Fibroblast of skin of back (primary cell): ENCODE data around the gene NTM.
A peak's percentile ranks its signal among the peaks of the same experiment; 100 is the strongest.

Experiments
- DNase-seq: peaks from one replicate; pipeline ENCODE4 v3.0.0-alpha.2; 2013

NTM gene

GRCh38 chr11:131790586-131790985 is 420.2 kb downstream of the NTM start:
- no peak for DNase-seq

- no peak for DNase-seq
Measured at GRCh38 chr11:131792243-131792642, 421.8 kb downstream of the NTM start.

DNA sequence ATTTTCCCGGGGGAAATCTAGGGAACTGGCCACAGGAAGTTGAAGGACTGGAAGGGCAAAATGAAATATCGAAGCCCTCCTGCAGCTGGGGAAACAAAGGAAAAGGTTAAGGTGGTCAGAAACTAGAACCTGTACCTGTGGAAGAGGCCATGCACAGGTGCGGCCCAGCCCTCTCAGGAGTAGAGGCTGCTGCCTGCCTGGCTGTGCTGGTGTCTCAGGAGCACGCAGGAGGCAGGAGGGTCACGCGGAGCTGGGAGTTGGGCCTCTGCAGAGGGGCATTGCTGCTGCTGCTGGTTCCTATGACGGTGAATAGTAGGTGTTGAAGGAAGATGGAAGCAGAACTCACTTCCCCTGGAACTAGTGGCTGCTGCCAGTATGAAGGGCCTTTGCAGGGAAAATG is 425.7 kb downstream of the NTM start:
- no peak for DNase-seq

- no peak for DNase-seq
Measured at GRCh38 chr11:131796541-131796940, 426.1 kb downstream of the NTM start.

GRCh38 chr11:131800452-131800851 is 430.0 kb downstream of the NTM start:
- DNase-seq: no peak

GRCh38 chr11:131802440-131803115 is 432.2 kb downstream of the NTM start:
- no peak for DNase-seq

DNA sequence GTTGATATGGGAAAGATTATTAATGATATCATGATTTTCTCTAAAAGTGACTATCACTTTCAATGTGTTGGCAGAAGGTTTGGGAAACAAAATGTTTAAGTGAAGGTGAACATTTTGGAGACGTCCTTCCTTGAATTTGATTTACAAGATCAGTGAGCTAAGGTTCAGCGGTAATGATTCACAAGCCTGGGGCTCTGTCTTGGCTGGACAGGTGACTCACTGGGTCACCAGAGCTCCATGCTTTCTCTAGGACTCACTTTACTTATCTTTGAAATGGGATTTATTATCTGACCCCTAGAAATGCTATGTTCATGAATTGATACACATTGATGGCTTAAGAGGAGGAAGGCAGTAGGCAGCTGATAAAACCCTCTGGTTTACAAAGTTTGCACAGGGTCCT is 437.5 kb downstream of the NTM start:
- DNase-seq: no peak

DNA sequence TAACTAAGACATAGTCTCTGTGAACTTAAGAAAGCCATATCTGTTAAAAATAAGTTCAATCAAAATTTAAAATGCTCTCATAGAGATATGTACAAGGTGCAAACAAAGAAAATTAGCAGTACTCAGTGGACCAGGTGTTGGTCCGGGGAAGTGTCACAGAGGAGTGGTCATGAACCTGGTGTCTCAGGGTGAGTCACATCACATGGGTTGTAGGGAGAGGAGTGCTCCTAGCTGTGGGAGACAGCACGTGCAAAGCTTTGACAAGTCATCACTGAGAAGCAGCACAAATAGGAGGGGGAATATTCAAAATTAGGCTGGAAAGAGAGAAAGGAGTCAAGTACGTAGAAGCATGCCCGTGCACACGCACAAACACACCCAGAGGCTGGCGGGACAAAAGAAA is 438.1 kb downstream of the NTM start:
- no peak for DNase-seq

DNA sequence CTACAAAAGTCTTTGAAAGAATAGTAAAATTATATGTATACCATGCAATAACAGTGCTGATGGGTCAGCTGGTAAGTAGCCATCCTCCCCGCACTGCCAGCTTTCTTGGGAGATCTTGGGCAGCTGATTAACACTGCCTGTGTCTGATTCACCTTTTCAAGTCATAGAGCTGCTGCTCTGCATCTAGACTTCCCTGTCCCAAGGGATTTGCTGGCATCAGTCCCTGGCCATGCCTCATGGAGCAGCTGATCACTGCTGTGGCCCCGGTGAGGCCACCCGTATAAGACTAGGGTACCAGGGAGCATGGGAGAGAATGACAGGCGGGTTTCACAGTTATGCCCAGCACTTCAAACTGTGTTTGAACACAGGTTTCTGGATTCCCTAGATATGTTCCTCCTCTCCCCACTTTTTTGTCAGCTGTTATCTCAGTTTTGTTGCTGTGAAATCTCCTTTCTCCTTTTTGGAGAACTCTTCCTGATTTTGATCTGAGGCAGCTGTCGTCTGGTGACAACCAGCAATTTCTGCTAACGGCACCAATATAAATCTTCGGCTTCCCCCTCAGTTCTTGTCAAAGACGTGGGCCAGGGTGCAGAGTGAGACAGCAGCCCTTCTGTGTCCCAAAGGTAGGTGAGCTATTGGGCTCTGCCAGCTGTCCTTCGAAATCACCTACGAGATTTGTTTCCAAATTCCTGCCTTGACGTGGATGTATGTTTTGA is 438.9 kb downstream of the NTM start:
- DNase-seq: peak; percentile 16

DNA sequence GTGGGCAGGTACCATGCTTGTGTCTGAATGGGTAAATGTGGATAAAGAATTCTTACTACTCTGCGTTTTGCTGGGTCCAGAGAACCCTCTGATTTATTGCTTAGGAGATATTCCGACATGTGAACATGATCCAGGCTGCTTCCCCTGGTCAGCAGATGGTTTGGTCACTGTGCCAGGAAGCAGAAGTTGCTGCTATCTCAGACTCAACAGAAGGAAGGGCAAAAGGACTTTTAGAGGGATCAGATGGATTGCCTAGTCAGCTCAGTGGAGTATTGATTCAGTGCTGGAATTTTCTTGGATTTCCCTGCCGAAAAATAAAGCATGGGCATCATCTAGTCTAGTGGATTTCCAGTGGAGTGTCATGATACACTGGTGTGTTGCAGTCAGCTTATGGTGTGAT is 440.1 kb downstream of the NTM start:
- no peak for DNase-seq

GRCh38 chr11:131811383-131811782 is 441.0 kb downstream of the NTM start:
- no peak for DNase-seq

GRCh38 chr11:131814108-131814507 is 443.7 kb downstream of the NTM start:
- no peak for DNase-seq

- no peak for DNase-seq
Measured at GRCh38 chr11:131815590-131815989, 445.2 kb downstream of the NTM start.

DNA sequence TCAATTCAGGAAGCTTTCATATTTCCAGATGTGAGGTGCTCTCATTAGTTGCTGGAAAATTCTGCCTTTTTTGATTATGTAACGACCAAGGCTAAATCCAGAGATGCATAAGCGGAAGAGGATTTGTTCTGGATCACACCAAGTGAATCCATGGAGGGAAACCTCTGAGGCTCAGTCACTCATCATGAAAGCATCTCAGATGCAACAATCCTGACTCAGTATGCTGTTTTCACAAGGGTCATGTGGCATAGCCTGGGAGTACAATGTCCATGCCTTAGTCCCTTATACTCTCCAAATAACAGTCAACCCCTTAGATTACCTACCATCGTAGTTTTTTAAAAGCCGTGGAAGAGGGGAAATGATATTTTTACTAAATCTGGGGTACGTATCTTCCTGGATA is 445.6 kb downstream of the NTM start:
- peak; percentile 54 for DNase-seq

DNA sequence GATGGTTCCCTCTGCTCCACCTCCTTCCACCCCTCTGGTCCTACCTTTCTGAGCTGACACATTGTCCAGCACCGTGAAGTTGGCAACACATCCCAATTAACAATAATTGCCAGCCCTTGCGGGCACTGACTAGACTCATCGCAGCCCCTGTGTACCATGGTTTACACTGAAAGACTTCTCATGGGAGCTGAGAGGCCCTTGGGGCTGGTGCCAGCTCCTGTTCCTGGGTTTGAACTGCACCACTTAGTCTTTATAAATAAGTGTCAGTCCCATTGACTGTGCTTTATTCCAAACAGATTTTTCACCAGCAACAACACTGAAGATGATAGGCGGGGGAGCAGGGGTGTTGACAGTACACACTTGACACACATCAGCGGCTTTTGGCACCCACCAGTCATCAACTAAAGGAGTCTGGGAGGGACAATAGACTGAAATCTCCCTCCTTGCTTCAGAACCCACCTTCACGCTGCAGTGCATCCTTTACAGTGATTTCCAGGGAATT is 447.3 kb downstream of the NTM start:
- DNase-seq: no peak

DNA sequence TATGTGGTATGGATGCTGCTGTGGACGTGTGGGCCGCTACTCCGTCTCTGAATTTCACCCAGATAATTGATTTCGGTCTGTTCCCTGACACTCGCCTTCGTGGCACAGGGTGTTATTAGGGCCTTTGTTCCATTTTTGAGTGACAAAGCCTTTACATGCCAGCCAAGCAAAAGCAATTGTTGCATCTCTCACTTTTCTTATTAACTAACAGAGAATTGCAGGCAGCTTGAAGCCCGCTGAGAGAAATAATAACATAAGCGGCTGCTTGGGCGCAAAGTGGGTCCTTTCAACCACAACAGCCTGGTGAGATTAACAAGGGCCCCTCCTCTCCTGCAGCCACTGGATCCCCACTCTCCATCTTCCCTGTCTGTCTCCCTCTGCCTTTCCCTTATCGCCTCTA is 449.4 kb downstream of the NTM start:
- no peak for DNase-seq

- DNase-seq: no peak
Measured at GRCh38 chr11:131822506-131822905, 452.1 kb downstream of the NTM start.

DNA sequence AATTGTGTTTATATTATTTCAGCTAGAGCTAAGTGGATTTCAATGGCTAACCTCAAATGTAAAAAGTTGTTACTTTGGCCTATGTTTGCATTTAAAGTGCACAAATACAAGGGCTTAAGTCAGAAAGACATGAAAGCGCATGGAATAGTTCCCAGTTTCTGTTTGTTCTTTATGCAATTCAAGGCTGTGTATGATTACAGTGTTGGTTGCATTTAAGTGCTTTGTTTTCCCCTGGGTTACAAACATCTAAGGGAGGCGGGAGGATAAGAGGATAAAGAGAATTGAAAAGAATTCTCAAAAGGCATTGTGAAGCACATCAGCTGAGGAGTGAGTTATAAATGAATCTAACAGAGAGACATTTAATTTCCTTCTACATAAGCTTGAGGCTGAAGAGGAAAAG is 453.4 kb downstream of the NTM start:
- DNase-seq: no peak

DNA sequence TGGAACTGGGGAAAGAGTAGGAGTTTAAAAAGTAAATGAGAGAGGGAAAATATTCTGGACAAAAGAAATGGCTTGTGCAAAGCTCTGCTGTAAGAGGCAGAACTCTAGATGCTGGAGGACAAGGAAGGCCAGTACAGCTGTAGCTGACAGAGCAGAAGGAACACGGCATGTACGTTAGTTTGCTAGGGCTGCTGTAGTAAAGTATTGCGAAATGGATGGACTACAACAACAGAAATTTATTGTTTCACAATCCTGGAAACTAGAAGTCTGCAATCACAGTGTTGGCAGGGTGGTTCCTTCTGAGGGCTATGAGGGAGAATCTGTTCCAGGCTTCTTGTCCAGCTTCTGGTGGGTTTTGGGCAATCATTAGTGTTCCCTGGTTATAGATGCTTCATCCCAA is 454.4 kb downstream of the NTM start:
- no peak for DNase-seq

DNA sequence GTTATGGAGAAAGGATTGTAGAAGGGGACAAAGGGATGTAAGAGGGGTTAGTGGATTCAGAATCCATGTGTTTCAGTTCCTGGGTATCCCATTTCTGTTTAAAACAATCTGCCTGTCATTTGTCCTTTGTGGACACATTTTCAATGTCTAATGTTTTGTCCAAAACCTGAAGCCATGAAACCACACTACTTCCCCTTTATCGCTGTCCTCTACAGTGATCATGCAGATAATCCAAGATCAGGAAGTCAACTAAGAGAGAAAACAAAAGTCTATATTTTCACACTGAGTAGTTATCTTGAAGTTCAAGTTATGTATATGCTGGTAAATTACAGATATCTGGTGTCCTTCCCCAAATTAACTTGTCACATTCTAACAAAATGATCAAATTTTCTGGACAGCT is 457.0 kb downstream of the NTM start:
- DNase-seq: no peak

DNA sequence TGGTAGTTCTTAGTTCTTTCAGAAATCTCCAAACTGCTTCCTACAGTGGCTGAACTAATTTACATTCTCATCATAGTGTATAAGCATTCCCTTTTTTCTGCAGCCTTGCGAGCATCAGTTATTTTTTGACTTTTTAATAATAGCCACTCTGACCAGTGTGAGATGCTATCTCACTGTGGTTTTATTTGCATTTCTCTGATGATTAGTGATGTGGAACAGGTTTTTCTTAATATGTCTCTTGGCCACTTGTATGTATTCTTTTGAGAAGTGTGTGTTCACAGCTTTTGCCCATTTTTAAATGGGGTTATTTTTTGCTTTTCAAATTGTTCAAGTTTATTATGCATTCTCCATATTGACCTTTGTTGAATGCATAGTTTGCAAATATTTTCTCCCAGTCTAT is 459.3 kb downstream of the NTM start:
- no peak for DNase-seq

DNA sequence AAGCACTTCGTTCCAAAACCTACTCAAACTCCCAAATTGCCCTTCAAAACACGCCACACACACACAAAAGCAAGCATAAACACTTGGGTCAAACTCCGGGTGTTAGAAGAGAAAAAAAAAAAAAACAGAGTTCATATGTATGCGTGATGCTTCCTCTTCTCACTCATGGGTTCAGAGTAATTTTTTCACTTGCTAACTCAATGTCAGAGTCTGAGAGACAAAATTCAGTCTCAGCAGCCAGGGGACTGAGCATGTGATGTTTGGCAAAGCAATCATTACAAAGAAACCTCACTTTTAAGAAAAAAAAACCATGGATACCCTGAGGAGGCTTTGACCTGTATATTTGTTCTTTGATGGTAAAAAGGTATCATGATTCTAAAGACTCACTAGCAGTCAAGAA is 461.7 kb downstream of the NTM start:
- no peak for DNase-seq

DNA sequence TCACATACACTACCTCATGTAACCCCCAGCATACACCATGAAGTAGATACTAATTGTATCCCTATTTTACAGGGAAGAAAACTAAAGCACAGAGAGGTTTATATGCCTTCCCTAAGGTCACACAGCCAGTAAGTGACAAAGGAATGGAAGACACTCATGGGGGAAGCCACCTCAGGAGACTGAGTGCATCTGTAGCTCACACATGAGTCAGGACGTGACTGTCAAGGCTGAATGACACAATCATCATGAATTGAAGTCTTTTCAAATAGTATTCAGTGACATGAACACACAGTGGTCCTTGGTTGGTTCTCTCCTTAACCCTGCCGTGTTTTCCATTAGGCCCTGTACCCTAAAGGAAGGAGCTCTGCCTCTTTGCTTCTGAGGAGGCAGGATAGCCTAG is 463.0 kb downstream of the NTM start:
- DNase-seq: no peak

DNA sequence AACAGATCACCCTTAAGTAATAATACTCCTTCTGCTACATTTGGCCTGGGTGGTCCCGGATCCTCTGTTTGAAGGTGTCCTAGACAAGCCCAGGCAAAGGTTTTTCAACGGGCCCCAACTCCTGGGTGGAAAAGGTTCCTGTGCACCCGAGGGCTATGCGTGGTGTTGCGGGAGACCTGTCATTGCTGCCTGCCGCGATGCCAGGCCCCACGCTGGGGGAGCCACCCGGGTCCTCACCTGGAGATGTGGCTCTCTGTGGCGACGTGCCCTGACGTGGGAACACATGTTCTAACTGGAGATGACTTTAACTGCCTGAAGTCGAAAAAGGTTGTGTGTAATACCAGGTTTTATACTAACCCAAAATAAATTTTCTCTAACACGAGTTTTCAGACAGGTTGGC is 467.1 kb downstream of the NTM start:
- no peak for DNase-seq

GRCh38 chr11:131838016-131838415 is 467.6 kb downstream of the NTM start:
- no peak for DNase-seq
